GM18517 (cell line): ENCODE results near the gene SPATA6.
"Not testable (repeated sequence)": the region's sequence is repeated elsewhere in the genome, so short reads cannot be mapped to it uniquely, and the experiment has no call there.

Experiments
- ATAC-seq: cut with Tn5 transposase; IDR thresholded peaks from one replicate; pipeline ENCODE4 v1.9.1; 2021; ENCODE audit warnings: mild to moderate bottlenecking, moderate library complexity; ENCODE audit not compliant: unreplicated experiment

SPATA6 gene

DNA sequence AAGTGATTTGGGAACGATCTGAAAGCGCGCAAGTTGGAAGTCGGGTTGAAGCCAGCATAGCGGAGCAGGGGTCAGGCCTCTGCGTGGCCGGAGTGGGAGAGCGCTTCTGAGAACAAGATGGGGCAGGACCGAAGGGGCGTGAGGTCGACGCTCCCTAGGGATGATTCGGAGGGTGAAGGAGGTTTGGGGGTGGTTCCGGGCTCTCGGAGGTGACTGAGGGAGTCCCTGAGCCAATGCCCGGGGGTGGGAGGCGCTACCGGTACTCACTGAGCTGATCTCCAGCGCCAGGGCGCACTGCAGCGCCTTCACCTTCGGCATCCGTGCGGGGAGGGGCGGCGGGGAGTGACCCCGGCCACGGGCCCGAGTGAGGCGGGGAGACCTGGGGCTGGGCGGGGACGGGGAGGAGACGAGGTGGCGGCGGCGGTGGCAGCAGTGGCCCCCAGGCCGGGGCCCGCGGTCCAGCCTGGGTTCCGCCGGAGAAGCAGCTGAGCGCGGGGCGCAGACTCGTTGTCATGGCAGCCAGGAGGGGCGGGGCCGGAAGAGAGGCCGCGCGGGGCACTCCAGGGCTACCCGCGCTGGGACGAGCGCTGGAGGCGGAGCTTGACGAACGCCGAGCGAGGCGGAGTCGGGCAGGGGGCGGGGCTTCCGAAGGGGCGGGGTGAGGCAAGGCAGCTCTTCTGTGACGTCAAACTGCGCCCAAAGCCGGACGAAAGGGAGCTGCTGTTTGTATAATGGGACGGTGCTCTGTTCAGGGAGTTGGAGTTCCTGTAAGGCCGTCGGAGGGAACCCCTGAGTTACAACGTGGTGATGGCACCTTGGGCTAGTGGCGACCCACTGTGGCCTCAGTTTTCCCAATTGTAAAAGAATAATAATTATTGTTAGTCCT, at the start of gene SPATA6:
Gene SPATA6 (minus strand): TSS at position 514 of the 886 bp plus-strand sequence. CDS start 196 bp downstream, at position 318.
- ATAC-seq = peak; percentile 96

DNA sequence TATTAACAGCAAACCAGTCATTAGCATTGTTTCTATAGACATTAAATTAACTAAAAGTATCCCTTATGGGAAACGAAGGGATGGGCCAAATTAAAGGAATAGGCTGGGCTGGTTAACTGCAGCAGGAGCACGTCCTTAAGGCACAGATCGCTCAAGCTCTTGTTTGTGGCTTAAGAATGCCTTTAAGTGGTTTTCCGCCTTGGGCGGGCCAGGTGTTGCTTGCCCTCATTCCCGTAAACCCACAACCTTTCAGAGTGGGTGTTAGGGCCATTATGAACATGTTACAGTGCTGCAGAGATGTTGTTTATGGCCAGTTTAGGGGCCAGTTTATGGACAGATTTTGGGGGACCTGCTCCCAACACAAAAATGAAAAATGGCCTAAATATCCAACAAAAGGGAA, 47.9 kb upstream of the SPATA6 start:
- not testable (repeated sequence) for ATAC-seq

DNA sequence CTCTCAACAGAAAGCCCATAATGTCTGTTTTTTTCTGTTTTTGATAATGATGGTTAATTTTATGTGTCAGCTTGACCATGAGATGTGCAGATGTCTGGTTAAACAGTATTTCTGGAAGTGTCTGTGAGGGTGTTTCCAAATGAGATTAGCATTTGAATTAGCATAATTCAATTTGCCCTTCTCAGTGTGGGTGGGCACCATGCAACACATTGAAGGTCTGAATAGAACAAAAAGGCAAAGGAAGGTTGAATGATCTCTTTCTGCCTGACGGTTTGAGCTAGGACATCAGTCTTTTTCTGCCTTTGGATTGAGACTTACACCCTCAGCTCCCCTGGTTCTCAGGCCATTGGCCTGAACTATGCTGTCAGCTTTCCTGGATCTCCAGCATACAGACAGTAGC, 34.9 kb upstream of the SPATA6 start:
- no peak for ATAC-seq

DNA sequence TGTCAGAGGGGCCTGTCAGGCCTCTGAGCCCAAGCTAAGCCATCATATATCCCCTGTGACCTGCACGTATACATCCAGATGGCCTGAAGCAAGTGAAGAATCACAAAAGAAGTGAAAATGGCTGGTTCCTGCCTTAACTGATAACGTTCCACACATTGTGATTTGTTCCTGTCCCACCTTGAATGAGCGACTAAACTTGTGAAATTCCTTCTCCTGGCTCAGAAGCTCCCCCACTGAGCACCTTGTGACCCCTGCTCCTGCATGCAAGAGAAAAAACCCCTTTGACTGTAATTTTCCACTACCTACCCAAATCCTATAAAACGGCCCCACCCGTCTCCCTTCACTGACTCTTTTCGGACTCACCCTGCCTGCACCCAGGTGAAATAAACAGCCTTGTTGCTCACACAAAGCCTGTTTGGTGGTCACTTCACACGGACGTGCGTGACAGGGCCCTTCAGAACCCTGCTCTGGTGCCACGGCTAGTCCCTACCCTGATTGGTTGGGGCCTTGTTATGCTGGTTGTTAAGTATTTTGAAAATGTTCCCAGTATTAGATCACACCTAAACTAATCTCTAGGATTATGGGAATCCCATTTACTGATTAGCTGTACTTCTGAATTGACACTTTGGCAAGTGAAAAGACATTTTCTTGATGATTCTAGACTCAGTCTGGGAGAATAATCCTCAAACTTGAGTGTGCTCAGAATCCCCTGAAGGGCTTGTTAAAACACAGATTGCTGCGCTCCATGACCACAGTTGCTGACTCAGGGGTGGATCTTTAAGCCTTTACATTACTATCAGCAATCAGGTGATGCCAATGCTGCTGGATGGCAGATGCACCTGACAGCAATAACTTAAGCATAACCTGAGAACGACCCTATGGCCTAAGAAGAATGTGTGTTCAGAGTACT, 28.8 kb upstream of the SPATA6 start:
- ATAC-seq = no peak

DNA sequence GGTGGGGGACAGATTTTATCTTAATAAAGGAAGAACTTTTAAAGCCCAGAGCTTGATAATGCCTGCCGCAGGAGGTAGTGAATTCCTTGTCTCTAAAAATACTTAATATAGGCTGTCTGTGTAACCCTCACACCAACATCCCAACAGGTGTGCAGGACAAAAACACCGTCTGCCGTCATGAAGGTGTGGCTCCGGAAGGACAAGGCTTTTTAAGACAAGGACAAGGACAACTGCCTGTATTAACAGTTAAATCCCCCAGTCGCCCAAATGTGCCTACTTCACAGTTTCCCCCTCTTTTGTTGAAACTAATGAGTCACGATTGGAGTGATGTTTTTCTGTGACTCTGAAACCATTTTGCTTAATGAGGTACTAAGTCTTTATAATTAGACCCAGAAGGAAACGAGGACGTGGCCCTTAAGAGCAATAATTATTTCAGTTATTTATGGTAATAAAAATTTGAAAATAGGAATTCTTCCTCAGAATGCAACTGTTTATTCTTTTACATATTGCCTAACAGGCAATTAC, 27.3 kb upstream of the SPATA6 start:
- ATAC-seq = no peak

DNA sequence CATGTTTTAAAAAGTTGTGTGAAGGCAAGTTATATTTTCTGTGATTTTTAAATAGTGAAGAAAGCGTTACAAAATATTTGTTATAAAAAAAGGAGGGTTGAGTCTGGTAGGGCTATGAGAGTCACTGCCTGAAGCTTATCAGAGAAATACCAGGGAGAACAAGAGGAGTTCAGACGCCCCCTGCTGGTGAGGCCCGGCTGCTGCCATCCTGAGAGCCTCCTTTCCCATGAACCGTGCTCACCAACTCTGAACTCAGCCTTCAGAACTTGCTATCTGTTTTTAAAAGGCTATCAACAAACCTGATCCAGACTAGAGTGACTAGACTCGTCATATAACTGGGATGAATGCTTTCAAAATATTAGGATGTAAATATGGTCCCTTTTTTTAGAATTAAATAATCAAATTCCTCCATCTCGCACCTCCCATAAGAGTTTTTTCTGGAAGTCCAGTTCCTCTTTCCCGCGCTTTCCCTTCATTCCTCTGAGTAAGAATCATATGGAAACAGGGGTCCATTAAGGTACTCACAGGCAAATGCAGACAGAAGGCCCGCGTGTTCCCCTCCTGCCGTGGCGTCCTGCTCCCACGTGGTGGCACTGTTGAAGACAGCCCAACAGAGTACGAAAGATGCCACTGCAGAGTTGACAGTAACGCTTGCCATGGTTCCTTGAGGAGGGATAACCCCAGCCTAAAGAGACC, 26.2 kb upstream of the SPATA6 start:
- peak; percentile 71 for ATAC-seq

DNA sequence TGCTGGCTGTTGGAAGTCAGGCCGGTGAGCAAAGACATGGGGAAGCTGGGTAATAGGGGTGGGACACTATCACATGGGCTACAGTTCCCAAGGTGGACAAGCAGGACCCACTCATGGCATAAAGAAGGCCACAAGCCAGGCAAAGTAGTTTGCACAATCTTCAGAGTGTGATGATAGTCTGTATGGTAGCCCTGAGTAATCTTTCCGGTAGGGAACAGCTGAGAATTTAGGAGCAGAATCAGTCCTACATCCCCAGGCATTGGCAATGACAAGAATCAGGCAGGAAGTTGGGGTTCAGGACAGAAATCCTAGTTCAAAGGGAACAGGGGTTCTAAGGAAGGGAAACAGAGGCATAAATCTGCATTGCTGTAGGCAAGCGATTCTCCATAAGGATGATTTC, 23.9 kb upstream of the SPATA6 start:
- ATAC-seq = no peak

DNA sequence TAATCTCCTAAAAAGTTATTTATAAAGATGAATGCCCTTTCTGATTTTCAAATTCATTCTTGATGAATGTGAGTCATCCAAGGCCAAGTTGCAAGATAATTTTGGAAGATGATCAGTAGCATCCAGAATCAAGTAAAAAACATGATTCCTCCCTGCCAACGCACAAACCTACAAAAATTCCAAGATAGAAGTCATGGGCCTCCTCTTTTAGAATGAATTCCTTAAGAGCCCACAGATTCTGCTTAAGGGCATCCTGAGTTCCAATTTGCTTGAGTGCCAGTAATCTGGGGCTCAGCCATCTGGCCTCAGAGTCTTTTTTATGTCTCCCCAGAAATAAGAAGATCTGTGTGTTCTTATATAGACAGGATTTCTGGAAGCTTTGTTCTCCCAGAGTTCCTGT, 23.2 kb upstream of the SPATA6 start:
- no peak for ATAC-seq

DNA sequence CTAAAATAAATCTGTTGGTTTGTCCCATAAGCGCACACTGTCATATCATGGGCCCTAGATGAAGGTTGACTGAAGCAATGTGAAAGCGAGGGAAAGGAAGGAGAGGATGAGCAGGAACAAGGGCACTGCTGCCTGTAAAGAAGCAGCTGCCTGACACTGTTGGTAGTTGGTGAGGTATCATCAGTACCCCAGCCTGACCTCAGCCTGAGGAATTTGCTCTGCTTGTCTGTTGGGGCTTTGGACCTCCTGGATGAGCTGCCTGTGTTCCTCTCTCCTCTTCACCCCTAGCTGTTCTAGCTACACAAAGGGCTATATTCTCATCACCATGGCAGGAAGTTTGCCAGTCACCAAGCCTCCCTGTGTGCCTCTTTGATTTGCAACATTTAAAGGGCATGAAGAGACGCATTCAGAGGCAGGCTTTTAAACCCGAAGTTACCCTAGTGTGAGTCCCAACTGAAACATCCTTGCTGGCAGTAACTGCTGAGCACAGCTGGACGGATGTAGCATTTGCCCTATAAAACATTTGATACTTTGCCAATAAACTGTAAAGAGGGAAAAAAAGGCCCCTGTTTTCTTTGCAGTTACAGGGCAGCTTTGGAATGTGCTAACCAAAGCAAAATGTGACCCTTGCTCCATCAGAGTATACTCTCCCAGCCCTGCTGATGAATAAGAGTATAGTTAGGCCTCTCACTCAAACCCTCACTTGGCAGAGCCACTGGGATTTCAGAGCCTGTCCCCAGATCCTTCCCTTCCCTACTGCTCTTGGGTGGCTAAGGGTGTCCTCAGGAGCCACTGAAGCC, 22.2 kb upstream of the SPATA6 start:
- ATAC-seq = no peak

DNA sequence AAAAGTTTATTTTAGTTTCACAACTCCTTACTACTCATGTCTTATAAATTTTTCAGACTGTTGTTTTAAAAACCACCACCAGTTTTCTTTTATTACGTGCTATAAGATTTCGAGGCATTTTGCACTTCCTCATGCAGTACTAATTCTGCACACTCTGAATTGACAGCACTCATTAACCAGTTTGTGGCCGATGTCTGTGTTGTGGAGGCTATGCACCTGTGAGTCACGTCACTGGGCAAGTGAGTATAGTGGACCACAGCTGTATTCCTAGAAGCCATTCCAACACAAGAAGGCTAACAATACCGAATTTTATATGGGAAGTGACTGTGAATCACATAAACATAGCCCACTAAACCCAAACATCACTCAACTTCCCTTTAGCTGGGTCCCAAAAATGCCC, 21.0 kb upstream of the SPATA6 start:
- no peak for ATAC-seq

DNA sequence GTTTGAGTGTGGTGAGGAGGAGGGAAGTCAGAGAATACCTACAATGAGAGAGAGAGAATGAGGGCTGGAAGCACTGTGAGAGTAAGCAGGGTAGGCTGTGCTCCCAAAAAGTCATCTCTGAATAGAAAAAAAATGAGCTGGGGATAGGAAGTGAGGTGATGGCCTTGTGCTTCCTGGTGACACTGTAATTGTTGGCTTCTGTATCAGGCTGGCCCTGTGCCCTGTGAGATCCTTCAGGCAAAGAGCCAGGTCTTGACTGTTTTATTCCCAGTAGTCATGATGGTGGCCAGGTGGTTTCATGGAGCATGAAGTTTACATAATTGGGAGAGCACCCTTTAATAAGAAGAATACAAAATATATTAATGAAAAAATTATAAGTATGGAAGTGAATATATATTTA, 20.4 kb upstream of the SPATA6 start:
- ATAC-seq = no peak

DNA sequence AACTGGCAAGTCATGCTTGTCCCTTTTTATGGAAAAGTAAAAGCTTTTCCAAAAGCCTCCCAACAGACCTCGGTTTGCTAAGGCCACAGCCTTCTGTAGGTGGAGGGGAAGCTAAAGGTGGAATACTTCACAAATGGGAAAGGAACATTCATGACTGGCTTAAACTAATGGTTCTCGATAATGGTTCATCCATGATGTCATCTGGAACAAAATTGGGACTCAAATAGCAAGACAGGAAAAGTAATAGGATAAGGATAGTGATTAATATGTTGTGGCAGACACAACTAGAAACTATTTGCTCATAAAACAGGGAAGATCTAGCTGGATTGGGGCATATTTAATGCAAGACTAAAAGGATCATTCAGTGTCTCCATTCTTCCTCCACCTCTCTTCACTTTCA, 16.7 kb upstream of the SPATA6 start:
- ATAC-seq = no peak

DNA sequence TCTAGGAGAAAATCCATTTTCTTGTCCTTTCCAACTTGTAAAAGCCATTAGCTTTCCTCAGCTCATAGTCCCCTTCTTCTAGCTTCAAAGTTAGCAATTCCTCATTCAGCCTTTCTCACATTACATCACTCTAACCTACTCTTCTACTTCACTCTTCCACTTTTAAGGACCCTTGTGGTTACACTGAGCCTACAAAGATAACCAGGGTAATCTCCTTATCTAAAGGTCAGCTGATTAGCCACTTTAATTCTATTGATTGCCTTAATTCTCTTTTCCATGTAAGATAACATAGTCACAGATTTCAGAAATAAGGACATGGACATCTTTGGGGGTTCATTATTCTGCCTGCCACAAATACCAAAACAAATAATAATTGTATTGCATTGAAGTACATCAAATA, 8.5 kb upstream of the SPATA6 start:
- ATAC-seq = no peak

DNA sequence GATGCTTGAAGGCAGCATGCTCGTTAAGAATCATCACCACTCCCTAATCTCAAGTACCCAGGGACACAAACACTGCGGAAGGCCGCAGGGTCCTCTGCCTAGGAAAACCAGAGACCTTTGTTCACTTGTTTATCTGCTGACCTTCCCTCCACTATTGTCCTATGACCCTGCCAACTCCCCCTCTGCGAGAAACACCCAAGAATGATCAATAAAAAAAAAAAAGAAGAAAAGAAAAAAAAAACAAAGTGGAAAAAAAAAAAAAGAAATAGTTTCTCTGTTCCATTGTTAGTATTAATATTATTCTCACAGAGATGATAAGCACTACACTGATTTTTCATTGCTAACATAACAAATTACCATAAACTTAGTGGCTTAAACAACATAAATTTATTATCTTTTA, 8.0 kb upstream of the SPATA6 start:
- ATAC-seq = not testable (repeated sequence)

DNA sequence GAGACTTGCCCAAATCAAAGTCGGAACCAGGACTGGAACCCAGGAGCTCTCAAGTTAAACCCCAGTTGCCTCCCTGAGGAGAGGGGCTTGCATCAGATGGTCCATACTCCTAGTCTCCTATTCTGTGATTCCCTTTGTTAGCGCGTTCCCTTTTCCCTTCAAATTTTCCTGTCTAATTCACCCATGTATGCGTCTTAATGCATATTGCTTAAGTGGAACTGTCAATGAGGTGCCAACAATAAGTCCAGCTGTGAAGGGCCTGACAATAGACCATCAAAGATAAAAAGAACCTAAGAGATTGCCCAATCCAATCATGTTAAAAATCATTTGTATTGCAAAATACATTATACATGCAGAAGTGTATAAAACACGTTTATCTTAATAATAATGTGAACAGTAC, 634 bp upstream of the SPATA6 start:
- ATAC-seq = no peak

DNA sequence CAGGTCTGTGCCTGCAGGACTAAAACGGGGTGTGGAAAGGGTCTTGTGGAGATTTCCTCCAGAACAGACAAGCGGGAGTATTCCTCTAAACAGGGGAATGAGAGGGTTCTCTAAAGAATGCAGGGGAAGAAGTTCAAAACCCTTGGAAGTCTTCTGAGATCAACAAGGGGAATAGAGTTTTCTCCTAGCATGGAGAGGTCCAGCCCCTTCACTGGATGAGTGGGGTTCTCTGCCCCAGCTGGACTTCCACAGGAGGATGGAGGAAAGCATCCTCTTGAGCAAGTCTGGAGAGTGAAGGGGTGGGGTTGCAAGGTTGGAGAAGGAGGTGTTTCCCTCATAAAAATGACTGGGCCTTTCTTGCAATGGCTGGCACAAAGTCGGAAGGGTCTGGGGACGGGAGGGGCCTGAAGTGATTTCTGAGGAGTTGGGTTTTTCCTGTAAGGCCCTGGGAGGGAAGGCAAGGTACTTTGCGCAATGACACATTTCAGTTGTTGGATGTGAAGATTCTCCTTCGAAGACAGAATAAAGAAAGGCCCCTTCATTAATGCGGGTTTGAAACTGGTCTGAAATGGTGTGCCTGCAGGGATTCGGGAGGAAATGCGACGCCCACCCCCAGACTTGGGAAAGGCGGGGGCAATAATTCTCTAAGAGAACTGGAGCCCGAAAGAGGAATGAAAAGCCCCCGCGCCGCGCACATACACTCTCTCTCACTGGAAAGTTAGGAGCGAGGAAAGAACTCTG, 884 bp downstream of the SPATA6 start:
- no peak for ATAC-seq

DNA sequence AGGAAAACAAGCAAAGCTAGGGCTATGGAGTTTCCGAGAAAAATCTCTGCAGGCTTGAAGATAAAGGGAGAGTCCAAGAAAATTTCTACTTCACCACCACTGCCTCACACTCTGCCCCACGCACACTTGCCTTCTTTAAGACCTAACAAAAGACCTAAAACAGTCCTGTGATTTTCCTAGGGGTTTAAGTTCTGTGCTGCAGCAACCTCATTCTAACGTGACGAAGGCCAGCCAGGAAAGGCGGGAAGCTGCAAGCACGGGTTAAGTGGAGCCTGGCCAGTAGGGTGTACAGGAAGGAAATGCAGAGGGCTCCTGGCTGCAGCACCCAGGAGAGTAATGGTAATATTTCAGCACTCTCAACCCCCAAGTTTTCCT, 1.5 kb downstream of the SPATA6 start:
- ATAC-seq = no peak

DNA sequence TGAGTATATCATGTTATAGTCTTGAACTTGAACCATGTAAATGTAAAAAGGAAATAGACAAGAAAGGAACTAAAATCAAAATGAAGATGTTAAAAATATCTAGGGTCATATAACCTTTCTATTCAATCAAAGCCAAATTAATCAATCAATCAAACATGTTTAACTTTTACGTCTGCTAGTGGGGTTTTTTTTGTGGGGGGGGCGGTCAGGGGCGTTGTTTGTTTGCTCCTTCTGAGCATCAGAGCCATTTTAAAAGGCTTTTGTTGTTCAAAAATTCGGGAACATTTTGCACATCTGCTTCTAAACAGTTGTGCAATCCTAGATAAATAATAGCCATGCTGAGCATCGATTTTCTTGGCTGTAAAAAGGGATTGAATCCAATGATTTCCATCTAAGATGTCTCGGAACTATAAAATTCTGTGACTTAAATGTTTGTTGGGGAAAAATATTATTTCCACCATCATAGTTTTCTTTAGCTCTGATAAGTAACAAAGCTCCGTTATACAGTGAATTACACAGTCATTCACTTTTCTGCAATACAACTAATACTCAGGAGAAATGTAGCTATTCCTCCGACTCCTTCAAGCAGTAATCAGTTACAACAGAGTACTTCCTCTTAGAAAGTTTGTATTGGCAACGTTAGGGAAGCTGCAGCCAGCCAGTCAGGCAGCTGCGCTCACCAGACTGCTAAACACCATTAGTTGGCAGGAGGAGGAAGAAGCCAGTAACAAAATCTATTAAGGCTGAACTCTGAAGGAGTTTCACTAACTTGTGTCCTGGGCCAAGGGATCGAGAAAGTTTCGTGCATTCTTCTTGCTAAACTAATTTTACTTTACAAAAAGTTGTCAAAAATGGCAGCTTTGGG, 2.2 kb downstream of the SPATA6 start:
- no peak for ATAC-seq

DNA sequence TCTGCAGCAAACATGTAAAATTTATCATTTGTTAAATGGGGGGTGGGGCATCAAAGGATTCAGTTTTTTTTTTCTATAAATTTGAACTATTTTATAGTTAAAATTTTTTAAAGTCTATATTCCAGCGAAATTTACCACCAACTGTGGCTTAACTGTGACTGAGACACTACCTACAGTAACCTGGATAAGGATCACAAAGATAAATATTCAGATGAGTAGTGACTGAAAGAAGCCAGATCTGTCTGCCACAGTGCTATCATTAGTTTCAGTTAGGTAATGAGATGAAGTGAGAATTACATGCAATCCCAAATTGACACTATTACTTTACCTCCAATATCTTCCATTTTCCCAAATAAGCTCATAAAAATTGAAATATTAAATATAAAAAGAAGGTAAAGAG, 5.4 kb downstream of the SPATA6 start:
- no peak for ATAC-seq
